Measurements from ENCODE around the gene YPEL3. TPM values are rescaled to one million over a fixed set of nuclear protein-coding genes. Genes with fewer than 3 reads are reported as not detected.

The YPEL3 gene
- total RNA-seq, 1 experiment from 2014 or later, result 52.7 TPM

DNA sequence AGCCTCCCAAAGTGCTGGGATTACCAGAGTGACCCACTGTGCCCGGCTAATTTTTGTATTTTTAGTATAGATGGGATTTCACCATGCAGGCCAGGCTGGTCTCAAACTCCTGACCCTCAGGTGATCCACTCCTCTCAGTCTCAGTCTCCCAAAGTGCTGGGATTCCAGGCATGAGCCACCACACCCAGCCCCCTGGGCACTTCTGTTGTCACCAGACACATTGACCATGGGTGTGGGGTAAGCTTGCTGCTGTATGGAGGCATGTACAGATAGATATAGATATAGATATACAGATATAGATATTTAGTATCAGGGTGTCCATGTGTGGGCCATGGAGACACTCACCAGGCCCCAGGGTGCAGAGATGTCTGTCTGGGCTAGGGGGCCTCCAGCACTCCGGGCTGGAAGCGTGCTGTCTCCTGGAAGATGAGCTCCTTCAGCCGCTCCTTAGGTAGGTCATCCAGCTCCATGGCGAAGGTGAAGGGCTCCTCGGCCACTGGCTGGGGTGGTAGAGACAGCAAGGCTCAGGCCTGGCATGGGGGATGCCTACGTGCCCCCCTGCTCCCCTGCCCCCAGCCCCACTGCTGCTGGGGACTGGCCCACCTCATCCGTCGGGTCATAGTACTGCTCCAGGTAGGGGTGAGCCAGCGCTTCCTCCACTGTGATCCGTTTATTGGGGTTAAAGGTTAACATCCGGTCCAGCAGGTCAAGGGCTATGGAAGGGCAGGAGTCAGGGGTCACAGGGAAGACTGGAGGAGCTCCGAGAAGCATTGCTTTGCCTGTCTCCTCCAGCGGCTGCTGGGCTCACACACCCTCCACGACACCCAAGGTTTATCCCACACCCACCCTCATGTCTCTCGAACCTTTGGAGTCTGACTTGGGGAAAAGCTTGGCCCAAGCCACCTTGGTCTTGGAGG, 20.5 kb upstream of the YPEL3 start:
- TF ChIP-seq, protein P1, sequence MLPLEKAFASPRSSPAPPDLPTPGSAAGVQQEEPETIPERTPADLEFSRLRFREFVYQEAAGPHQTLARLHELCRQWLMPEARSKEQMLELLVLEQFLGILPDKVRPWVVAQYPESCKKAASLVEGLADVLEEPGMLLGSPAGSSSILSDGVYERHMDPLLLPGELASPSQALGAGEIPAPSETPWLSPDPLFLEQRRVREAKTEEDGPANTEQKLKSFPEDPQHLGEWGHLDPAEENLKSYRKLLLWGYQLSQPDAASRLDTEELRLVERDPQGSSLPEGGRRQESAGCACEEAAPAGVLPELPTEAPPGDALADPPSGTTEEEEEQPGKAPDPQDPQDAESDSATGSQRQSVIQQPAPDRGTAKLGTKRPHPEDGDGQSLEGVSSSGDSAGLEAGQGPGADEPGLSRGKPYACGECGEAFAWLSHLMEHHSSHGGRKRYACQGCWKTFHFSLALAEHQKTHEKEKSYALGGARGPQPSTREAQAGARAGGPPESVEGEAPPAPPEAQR (CRISPR knock-in tag; IDR thresholded peaks at IDR 0.05), result no peak
- TF ChIP-seq ZNF416 (CRISPR knock-in tag; IDR thresholded peaks at IDR 0.05), result no peak
- TF ChIP-seq, protein P2, sequence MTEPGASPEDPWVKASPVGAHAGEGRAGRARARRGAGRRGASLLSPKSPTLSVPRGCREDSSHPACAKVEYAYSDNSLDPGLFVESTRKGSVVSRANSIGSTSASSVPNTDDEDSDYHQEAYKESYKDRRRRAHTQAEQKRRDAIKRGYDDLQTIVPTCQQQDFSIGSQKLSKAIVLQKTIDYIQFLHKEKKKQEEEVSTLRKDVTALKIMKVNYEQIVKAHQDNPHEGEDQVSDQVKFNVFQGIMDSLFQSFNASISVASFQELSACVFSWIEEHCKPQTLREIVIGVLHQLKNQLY (CRISPR knock-in tag; IDR thresholded peaks at IDR 0.05), result no peak
- TF ChIP-seq, protein P3, sequence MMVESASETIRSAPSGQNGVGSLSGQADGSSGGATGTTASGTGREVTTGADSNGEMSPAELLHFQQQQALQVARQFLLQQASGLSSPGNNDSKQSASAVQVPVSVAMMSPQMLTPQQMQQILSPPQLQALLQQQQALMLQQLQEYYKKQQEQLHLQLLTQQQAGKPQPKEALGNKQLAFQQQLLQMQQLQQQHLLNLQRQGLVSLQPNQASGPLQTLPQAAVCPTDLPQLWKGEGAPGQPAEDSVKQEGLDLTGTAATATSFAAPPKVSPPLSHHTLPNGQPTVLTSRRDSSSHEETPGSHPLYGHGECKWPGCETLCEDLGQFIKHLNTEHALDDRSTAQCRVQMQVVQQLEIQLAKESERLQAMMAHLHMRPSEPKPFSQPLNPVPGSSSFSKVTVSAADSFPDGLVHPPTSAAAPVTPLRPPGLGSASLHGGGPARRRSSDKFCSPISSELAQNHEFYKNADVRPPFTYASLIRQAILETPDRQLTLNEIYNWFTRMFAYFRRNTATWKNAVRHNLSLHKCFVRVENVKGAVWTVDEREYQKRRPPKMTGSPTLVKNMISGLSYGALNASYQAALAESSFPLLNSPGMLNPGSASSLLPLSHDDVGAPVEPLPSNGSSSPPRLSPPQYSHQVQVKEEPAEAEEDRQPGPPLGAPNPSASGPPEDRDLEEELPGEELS (CRISPR knock-in tag; IDR thresholded peaks at IDR 0.05), result no peak
- TF ChIP-seq FOXP1 (CRISPR knock-in tag; IDR thresholded peaks at IDR 0.05; ENCODE audit: borderline replicate concordance), result no peak
- no peak for TF ChIP-seq ZNF138 (CRISPR knock-in tag; conservative IDR thresholded peaks at IDR 0.05)
- TF ChIP-seq, protein P4, sequence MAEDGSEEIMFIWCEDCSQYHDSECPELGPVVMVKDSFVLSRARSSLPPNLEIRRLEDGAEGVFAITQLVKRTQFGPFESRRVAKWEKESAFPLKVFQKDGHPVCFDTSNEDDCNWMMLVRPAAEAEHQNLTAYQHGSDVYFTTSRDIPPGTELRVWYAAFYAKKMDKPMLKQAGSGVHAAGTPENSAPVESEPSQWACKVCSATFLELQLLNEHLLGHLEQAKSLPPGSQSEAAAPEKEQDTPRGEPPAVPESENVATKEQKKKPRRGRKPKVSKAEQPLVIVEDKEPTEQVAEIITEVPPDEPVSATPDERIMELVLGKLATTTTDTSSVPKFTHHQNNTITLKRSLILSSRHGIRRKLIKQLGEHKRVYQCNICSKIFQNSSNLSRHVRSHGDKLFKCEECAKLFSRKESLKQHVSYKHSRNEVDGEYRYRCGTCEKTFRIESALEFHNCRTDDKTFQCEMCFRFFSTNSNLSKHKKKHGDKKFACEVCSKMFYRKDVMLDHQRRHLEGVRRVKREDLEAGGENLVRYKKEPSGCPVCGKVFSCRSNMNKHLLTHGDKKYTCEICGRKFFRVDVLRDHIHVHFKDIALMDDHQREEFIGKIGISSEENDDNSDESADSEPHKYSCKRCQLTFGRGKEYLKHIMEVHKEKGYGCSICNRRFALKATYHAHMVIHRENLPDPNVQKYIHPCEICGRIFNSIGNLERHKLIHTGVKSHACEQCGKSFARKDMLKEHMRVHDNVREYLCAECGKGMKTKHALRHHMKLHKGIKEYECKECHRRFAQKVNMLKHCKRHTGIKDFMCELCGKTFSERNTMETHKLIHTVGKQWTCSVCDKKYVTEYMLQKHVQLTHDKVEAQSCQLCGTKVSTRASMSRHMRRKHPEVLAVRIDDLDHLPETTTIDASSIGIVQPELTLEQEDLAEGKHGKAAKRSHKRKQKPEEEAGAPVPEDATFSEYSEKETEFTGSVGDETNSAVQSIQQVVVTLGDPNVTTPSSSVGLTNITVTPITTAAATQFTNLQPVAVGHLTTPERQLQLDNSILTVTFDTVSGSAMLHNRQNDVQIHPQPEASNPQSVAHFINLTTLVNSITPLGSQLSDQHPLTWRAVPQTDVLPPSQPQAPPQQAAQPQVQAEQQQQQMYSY (CRISPR knock-in tag; IDR thresholded peaks at IDR 0.05), result no peak
- no peak for TF ChIP-seq NFATC4 (CRISPR knock-in tag; IDR thresholded peaks at IDR 0.05)
- TF ChIP-seq SMAD3 (CRISPR knock-in tag; IDR thresholded peaks at IDR 0.05; ENCODE audit: borderline replicate concordance), result no peak
- TF ChIP-seq GRHL2 (CRISPR knock-in tag; IDR thresholded peaks at IDR 0.05; ENCODE audit: insufficient replicate concordance, severe bottlenecking), result no peak
- no peak for TF ChIP-seq NFE2L1 (CRISPR knock-in tag; IDR thresholded peaks at IDR 0.05)
- no peak for TF ChIP-seq HMGA2 (CRISPR knock-in tag; IDR thresholded peaks at IDR 0.05)
- TF ChIP-seq NR3C1 (CRISPR knock-in tag; conservative IDR thresholded peaks at IDR 0.05; ENCODE audit: low read depth), result no peak
- TF ChIP-seq KAT7 (CRISPR knock-in tag; IDR thresholded peaks at IDR 0.05; ENCODE audit: borderline replicate concordance), result no peak
- TF ChIP-seq, protein P5, sequence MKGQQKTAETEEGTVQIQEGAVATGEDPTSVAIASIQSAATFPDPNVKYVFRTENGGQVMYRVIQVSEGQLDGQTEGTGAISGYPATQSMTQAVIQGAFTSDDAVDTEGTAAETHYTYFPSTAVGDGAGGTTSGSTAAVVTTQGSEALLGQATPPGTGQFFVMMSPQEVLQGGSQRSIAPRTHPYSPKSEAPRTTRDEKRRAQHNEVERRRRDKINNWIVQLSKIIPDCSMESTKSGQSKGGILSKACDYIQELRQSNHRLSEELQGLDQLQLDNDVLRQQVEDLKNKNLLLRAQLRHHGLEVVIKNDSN (CRISPR knock-in tag; IDR thresholded peaks at IDR 0.05), result no peak
- TF ChIP-seq ZNF263 (CRISPR knock-in tag; IDR thresholded peaks at IDR 0.05; ENCODE audit: low read depth), result no peak
- H3K9me3 Mint-ChIP-seq, result no peaks in the 10 kb centered on the region
- no peak for ATAC-seq
- ChIA-PET POLR2A (interaction anchor here (0.5 kb wide), 1 partner anchor 252 kb away, joined by 4 read pairs; no protein-coding TSS in a partner anchor), CTCF (no interaction called here)
- H3K27ac Mint-ChIP-seq, result no peak overlapping the region
- H3K36me3 Mint-ChIP-seq, result peaks cover 3% of the 10 kb centered on the region; the same call in 1 of the 2 replicates
- peaks cover 2% of the 10 kb centered on the region; the same call in 1 of the 2 replicates for H3K27me3 Mint-ChIP-seq (ENCODE audit: low read depth)
- H3K4me3 Mint-ChIP-seq, result no peak overlapping the region
- H3K4me1 Mint-ChIP-seq, result peaks cover 3% of the 10 kb centered on the region
- no peak for DNase-seq (ENCODE audit: low spot score)

All from WTC11 (cell line).